Dermis microvascular lymphatic vessel endothelial cell (primary cell): ENCODE data around the gene DRC3. TPM values are rescaled to one million over a fixed set of nuclear protein-coding genes. Genes with fewer than 3 reads are reported as not detected.
"Not testable (repeated sequence)": the region's sequence is repeated elsewhere in the genome, so short reads cannot be mapped to it uniquely, and the experiment has no call there.

Experiments used
- DNase-seq, 2 donors: peaks; one replicate each; pipeline versions ENCODE4 v3.0.0 to v3.0.0-alpha.2; 2010; ENCODE audit warnings: low read depth in 2 of 2
- total RNA-seq: library from RNA; depleted of rRNA; stranded (reverse); fragments of >200 nt; gene quantifications from 2 replicates; pipeline ENCODE4 v1.2.1, GENCODE V29; 2014

The DRC3 gene, protein sequence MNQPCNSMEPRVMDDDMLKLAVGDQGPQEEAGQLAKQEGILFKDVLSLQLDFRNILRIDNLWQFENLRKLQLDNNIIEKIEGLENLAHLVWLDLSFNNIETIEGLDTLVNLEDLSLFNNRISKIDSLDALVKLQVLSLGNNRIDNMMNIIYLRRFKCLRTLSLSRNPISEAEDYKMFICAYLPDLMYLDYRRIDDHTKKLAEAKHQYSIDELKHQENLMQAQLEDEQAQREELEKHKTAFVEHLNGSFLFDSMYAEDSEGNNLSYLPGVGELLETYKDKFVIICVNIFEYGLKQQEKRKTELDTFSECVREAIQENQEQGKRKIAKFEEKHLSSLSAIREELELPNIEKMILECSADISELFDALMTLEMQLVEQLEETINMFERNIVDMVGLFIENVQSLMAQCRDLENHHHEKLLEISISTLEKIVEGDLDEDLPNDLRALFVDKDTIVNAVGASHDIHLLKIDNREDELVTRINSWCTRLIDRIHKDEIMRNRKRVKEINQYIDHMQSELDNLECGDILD
- 1.5 and 2.8 TPM in 2 replicates for total RNA-seq

DNA sequence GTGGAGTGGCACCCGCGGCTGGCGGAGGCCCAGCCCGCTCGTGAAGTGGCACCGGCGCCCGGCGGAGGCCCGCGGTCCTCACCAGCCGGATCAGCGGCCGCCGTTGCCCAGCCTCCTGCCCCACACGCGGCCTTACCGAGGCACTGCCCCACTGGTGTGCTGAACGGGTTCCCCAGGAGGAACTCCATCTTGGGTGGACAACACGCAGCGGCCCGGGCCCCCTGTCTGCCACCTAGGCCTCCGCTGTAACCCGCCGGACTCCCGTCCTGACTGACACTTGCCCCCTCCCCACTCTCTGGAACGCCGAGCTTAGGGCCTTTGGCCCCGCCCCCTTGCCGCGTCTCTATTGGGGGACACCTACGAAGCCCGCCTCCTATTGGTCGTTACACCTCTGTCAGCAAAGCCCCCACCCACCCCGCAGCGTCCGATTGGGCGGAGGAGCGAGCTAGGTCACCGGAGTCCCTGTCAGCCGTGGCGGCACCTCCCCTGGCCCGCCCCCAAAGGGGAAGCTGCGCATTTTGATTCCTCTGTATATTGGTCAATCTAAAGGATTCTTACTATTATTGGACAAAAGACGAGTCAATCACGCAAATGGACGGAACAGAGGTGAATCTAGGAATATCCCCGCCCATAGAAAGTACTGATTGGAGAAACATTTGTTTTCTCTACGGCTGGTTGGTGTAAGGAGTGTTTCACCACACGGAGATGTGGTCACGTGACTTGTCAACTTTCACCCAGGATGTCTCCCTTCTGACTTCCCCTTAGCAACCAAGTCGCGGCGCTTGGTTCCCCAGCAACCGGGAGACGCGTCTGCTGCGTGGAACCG lies at the start of gene DRC3, which contains the start of gene TOM1L2:
TSS of gene DRC3 (plus strand) at position 737 of the 826 bp plus-strand sequence. CDS start 4,737 bp downstream, outside the sequence.
TSS of gene TOM1L2 (minus strand) at position 275 of the 826 bp plus-strand sequence. CDS start at position 188, 87 bp downstream.
- DNase-seq, result peak; percentile 100

DNA sequence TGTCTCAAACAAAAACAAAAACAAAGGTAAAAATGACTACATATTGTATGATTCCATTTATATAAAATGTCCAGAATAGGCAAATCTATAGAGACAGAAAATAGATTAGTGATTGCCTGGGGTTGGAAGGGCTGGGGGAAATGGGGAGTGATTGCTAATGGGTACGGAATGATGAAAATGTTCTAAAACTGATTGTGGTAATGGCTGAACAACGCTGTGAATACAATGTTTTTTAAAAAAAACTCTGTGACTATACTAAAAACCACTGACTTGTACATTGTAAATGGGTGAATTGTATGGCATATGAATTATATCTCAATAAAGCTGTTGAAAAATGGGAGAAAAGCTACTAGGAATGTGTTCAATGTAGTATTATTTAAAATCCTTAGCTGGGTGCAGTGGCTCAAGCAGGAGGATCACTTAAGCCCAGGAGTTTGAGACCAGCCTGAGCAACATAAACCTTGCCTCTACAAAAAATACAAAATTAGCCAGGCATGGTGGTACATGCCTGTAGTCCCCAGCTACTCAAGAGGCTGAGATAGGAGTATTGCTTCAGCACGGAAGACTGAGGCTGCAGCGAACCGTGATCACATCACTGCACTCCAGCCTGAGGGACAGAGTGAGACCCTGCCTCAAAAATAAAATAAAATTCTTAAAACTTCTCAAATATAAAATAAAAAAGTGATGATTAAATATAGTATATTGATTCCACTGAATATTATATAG lies 48.4 kb upstream of the DRC3 start:
- no peak for DNase-seq

DNA sequence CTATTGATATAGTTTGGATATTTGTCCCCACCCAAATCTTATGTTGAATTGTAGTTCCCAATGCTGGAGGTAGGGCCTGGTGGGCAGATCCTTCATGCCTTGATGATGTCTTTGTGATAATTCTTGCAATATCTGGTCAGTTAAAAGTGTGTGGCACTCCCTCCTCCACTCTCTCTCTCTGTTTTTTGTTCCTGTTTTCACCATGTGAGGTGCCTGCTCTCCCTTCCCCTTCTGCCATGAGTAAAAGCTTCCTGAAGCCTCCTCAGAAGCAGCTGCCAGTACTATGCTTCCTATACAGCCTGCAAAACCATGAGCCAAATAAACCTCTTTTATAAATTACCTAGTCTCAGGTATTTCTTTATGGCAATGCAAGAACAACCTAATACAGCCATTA lies 47.8 kb upstream of the DRC3 start:
- no peak for DNase-seq

DNA sequence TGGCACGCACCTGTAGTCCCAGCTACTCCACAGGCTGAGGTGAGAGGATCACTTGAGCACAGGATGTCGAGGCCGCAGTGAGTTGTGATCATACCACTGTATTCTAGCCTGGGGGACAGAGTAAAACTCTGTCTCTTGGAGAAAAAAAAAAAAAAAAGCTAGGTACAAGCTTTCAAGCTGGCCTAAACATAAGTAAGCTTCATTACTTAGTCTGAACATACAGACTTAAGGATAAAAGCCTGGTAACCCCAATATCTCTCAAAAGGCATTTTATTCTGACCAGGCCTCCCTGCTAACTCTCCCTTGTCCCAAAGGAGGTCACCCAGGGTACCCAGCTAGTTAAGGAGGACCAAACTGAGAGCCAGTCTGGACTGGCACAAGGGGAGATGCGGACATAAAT lies 46.6 kb upstream of the DRC3 start:
- DNase-seq, result no peak

DNA sequence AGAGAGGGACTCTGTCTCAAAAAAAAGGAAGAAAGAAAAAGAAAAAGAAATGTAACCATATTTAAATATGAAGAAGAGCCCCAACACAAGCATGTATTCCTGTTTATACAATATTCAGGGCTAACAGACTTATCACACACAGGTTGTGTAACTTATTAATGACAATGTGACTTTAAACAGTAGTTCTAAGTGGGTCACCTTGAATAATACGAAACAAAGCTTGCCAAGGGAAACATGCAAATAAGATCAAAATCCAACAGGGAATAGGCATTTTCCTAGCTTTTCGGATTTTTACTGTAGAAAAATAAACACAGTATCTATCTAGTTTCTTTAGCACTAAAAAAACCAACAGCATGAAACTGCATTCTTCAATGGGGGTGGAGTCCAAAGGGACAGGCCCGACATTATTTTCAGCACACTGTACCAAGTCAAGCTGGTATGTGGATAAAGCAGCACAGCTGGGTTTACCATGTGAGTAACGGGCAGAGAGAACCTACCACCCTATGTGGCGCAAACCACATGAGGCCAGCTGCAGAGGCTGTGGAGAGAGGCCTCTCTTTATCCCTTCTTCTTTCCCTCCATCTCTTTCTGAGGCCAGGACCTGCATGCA lies 45.7 kb upstream of the DRC3 start:
- DNase-seq, result no peak

DNA sequence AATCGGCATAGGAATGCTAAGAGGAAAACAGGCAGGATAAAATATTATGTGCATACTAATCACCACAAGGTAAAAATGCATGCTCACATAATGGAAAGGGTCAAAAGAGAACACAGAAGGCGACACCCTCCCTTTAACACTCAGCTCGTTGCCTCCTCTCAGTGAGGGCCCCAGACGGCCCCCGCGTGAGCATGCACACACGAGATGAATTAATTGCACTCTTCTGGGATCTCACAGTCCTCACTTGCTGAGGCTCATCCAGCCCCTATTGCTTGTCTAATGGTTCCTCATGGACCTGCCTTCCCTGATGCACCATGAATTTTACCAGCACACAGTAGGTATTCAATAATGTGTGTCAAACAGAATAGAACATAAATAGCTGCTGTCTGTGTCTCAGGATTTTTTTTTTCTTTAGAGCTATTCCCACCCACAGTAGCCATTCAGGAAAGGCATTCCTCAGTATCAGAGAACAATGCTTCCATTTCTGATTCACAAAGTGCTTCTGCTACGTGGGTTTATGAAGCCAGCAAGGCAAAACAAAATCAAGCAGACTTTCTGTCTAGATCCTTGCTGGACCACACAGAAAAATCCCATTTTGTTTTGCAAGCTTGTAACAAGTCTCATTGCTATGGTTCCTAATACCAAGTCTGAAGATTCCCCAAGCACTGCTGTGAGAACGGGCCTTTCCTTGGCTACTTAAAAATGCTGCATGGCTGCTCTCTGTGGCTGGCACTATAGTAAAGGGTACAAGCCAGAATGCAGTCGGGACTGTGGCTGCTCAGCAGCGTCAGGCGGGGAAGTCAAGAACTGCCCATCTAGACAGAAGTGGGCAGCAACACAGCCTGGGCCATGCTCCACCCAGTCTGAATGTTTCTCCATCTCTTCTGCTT lies 44.0 kb upstream of the DRC3 start:
- DNase-seq, result peak in 1 of 2 donors; percentile 45

DNA sequence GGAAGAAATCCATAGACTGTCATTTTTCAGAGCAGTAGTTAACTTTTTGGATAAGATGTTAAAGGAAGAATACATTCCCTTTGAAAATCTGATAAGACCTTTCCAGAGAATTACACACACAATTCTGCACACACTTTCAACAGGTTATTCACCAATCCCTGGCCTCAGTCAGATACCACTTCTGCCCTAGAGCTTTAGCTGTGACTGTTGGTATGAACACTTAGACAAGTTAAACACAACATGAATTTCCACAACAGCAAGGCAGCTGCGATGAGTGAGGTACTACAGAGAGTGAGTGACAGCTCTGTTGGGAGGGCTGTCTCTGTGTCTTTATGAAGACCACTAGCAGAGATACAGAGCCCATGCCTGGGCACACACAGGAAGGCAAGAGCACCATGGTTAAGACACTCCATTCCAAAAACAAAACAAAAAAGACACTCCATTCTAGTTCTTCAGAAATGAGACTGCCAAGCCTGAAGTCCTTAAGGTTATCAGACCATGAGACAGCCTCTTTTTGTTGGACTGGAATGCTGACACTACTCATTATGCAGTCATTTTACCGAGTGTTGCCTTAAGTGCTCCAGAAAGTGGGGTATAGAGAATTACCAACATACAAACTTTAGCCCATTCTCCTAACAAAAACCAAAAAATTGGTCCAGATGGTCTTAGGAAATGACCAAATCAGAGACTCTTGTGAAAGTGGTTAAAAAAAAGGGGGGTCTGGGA lies 42.8 kb upstream of the DRC3 start:
- no peak for DNase-seq

DNA sequence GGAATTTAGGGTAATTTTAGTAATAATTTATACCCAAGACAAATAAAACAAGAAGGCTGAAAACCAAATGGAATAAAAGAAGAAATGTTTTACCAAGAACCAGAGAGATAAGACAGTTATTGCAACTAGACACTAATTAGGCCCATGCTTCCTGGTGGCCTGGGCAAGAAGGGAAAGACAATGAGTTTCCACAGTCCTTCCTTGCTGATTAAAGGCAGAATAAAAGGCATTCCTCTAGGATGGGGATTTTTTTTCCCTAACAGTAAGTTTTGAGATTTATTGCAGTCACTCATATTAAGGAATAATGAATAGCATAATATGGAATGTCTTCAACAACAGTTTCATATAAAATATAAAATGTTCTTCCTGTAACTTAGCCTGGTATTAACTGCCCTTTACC lies 42.0 kb upstream of the DRC3 start:
- DNase-seq, result no peak

DNA sequence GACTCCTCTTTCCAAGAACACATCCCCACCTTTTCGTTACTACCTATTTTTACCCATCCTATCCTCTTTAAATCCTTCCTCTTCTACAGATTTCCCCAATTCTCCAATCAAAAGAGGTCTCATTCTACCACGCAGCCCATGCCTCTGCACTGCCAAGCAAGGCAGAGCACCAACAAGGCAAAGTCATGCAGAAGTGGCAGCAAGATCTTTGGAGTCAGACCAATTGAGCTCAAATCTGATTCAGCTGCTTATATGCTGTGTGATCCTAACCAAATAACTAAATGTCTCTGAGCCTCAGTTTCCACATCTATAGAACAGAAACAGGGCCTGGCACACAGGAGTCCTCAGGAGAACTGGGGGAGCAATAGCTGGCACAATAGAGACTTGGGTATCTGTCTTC lies 41.5 kb upstream of the DRC3 start:
- no peak for DNase-seq

DNA sequence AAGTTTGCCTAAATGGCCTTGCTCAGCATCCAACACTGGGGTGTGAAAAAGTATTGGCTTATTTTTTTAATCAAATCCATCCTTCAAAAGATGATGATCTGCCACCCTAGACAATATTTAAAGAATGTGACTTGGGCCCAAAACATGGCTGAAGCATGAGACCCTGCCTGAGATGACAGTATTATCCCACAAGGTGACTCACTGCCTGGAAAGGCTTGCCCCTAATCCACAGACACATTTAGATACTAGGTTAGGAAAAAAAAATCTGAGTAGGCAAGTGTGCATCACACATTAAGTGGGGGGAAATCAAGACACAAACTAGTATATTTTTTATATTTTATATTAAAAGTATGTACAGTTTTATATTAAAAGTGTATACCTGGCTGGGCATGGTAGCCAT lies 38.9 kb upstream of the DRC3 start:
- DNase-seq, result no peak

DNA sequence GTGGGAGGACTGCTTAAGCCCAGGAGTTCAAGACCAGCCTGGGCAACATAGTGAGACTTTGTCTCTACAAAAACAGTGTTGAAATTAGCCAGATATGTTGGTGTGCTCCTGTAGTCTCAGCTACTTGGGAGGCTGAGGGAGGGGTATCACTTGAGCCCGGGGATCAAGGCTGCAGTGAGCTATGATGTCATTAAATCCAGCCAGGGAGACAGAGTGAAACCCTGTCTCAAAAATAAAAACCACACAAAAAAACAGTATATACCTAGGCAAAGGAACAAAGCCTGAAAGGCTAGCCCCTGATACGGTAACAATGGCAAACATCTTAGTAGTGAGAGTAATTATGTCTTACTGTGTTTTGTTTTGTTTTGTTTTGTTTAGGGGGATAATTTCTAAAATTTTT lies 38.4 kb upstream of the DRC3 start:
- DNase-seq, result no peak

DNA sequence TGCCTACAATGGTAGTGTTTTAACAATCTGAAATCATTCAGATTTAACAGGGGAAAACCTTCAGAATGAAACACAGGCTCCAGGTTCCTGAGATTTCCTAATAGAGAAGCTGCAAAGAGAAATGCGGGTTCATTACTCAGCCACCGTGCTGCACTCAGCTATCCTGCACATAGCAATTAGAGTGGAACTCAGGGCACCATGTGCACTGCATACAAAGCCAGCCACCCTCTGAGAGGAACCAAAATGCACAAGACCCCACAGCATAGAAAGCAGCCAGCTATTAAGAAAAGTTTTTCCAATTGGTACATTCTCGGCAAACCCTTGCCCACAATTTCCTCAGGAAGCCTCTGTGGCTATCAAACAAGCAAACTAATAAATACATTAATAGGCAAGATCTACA lies 37.9 kb upstream of the DRC3 start:
- no peak for DNase-seq

DNA sequence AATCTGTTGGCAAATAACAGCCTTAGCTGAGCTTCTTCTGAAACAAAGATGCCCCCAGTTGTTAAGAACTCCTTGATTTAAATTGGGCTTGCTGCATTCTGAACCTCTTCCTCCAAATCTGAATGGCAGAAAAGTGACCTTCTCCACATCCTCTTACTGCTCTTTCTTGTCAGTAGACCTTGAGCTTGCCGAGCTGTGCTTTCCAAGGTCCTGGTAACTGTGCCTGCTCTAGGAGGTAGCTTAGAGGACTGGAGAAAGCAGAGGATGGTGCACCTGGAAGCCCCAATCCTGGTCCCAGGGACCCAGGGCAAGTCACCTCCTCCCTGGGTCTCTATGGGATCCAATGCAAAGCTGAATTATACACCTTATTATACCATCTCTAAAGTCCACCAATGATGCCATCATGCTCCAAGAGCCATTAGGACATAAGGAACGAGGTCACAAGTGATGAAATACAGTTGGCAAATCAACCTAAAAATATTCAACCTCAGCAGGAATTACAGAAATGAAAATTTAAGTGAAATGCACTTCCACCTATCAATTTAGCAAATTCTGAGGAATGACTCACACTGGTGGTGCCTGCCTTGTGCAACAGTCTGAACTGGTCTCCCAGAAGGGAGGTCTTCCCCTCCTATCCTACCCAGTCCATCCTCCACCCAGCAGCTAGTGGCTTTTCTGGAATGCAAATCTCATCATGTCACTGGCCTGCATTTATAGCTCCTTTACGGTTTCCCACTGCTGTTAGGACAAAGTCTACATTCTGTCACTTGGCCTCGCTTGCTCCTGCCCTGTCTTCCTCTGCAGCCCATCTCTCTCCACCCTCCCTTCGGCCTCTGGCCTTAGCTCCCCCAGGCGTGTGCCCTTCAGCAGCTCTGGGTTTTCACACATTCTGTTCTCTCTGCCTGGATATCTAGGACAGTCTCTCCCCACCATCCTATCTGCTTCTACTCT lies 37.1 kb upstream of the DRC3 start:
- no peak for DNase-seq

DNA sequence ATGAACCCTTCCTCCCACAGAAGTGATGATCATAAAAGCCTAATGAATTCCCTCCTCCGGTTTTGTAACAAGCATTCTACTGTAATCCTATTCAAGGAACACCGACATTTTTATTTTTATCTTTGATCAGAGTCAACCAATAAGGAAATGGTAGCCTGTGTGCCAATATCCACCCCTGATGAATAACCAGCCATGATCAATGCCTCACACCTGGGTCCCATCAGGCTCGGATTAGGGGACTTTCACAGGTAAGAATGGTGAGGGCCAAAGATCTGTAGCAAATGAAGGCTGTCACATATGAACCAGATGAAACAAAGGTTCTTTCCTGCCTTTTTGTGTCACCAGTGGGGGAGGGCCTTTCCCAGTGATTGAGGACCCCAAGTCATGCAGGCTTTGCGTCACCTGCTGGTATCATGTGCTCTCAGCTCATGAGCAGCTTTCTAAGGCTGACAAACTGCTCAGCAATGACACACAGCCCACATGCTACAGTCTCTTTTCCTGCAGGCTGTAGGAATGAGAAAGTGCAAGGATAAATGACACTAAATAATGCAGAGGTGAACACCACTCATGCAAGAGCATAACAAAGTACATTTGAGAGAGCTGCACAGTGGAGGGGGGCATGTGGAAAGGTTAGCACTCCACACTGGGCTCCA lies 35.3 kb upstream of the DRC3 start:
- DNase-seq, result no peak

DNA sequence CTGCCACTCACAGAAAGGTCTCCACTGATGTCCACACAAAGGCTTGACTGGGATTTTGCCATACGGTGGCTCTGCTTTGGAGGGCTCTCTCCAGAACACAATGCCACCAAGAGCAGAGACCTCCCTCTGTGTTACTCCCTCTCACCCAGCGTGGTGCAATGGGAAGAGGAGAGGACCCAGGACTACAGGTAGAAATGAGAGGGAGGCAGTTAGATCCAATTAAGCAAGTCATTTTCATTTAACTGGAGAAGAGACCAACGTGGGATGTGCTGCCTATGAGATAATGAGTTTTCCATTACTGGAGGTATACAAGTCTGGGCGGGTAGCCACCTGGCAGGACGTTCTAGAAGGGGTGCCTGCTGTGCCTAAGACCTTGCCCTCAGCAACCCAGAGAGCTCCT lies 34.7 kb upstream of the DRC3 start:
- DNase-seq, result no peak

DNA sequence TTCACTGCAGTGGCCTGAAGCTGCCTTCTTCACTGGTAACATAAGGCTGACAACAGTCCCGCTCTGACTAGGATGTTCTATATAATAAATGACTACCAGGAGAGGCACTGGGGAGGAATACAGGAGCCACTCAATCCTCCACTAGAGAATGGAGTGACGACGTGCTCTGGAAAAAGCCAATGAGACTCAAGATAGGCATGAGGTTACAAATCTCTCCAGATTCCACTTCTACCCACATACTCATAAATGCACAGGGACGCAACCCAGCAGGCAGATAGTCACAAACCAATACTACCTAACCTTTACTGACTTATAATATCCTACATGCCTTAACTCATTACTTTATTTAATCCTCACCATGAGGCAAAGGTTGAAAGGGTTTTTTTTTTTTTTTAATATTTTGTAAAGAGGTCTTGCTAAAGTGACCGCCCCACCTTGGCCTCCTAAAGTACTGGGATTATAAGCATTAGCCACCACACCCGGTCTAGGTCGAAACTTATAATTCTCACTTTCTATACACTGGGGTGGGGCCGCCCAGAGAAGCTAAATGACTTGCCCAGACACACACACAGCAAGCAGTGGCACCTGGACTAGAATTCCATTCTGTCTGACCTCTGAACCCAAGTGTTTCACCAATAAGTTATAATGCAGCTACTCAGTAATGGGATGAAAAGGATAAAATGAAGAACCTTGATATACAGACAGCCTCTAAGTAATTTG lies 34.1 kb upstream of the DRC3 start:
- no peak for DNase-seq

DNA sequence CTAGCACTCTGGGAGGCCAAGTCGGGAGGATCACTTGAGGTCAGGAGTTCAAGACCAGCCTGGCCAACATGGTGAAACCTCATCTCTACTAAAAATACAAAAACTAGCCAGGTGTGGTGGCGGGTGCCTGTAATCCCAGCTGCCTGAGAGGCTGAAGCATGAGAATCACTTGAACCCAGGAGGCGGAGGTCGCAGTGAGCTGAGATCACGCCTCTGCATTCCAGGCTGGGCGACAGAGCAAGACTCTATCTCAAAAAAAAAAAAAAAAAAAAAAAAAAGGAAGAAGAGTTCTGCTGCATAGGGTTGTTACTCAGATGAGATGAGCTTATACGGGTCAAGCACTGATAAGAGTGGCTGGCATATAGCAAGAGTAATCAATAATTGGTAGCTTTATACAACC lies 32.7 kb upstream of the DRC3 start:
- DNase-seq, result not testable (repeated sequence)
